ENCODE results near the gene ZNF426.
"Not testable (repeated sequence)": the region's sequence is repeated elsewhere in the genome, so short reads cannot be mapped to it uniquely, and the experiment has no call there.

Gene ZNF426

GRCh38 chr19:9538183-9539058 is at the start of gene ZNF426:
Gene ZNF426, minus strand, starts transcription at chr19:9538645. Its CDS starts 2,413 bp downstream, at chr19:9536232.
- peak within 1 kb of the TSS; percentile 89 for H3K4me3 ChIP-seq (ENCODE audit: low read length)
- TF ChIP-seq CTCF (conservative IDR thresholded peaks at IDR 0.05; ENCODE audit: low read depth, low read length), result no peak
- DNase-seq (ENCODE audit: low read depth), result peak; percentile 63

- no peak overlapping the region for H3K4me3 ChIP-seq (ENCODE audit: low read length)
- TF ChIP-seq CTCF (conservative IDR thresholded peaks at IDR 0.05; ENCODE audit: low read depth, low read length), result peak; percentile 80
- no peak for DNase-seq (ENCODE audit: low read depth)
These were observed 48.3 kb upstream of the ZNF426 start for GRCh38 chr19:9586764-9587163.

DNA sequence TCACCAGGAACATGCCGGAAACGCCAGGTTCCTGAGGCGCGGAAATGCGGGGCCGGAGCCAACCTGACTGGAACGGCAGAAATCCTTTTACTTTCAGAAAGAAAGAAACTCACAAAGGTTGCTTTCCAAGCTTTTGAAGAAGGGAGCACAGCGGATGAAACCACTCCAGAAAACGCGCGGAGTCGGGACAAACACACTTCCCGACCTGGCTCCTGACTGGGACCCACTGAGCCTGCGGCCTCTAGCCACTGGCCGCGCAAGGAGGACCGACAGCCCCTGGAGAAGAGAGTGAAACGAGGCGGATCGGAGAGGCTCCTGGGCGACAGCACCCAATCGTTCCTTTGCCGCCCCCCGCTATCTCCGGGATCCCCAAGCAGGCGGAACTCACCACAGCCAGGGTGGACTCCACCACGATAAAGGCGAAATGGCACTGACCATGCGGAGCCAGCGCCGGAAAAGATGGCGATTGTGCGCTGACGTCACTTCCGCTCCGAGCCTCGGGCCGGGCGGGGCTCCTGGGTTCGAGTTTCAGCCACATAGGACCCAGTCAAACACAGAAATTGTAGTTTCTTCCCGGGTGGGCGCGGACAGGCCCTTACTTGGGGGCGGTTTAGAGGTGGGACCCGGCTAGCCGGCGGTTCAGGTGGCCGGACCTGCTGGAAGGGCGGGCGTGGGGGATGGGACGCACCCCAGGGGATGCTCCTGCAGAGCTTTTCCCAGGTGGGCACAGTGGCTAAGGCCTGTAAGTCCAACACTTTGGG is 45.8 kb upstream of the ZNF426 start, which contains the start of gene ZNF121:
ZNF121 (minus strand) TSS at position 432 of the 761 bp plus-strand sequence. CDS start 16,407 bp downstream, outside the sequence.
- TF ChIP-seq CTCF (conservative IDR thresholded peaks at IDR 0.05; ENCODE audit: low read depth, low read length), result no peak
- peak within 1 kb of the TSS; percentile 95 for H3K4me3 ChIP-seq (ENCODE audit: low read length)
- peak; percentile 30 for DNase-seq (ENCODE audit: low read depth)

- not testable (repeated sequence) for H3K4me3 ChIP-seq (ENCODE audit: low read length); DNase-seq (ENCODE audit: low read depth)
These were observed 43.8 kb upstream of the ZNF426 start for GRCh38 chr19:9582081-9582725.

DNA sequence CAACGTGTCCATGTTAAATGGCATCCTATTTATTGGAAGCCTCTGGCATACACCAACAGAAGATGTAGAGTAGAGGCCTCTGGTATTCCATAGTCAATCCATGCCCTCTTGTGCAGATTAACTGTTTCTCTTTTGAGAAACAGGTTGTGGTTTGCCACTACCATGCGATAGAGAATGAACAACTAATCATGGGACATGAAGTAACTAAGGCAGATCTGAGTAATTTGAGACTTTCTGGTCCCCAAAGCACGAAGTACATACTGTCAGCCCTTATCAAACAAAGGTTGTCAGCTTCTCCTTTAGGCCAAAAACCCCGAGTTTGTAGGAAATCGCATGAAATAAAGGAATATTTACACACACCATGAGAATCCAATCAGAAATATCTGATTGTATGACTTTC is 42.3 kb upstream of the ZNF426 start:
- TF ChIP-seq CTCF (conservative IDR thresholded peaks at IDR 0.05; ENCODE audit: low read depth, low read length), result no peak

DNA sequence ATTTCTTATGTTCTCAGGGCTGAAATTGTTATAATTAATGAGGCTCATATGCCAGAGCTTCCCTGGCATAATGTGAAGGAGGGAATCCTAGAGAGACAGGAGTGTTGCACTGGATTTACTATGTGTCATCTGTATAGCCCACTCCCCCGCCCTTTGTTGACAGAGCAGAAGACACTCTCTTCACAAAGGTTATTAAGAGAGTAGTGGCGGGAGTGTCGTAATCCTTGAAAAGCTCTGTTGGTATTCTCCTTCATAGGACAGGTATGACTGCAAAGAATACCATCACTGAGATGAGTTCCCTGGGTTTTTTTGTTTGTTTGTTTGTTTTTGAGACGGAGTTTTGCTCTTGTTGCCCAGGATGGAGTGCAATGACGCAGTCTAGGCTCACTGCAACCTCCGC is 31.8 kb upstream of the ZNF426 start:
- H3K4me3 ChIP-seq (ENCODE audit: low read length), result no peak overlapping the region
- DNase-seq (ENCODE audit: low read depth), result no peak
- TF ChIP-seq CTCF (conservative IDR thresholded peaks at IDR 0.05; ENCODE audit: low read depth, low read length), result no peak

More for the DNA sequence above, 42.3 kb upstream of the ZNF426 start:
- no peak overlapping the region for H3K4me3 ChIP-seq (ENCODE audit: low read length)
- DNase-seq (ENCODE audit: low read depth), result no peak

DNA sequence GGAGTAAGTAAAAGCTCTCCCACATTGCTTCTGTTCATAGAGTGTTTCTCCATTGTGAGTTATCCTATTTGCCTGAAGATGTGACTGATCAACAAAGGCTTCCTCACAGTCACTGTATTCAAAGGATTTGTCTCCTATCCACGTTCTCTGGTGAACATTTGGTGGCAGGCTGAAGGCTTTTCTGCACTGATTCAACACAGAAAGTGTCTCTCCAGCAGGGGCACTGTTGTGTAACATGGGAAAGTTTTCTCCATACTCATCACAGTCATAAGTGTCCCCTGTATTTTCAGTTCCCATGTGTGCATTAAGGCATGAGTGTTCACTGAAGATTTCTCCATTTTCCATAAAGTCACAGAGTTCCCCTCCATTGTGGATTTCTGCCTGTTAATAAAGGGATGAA is 28.3 kb upstream of the ZNF426 start:
- H3K4me3 ChIP-seq (ENCODE audit: low read length), result no peak overlapping the region
- TF ChIP-seq CTCF (conservative IDR thresholded peaks at IDR 0.05; ENCODE audit: low read depth, low read length), result no peak
- DNase-seq (ENCODE audit: low read depth), result no peak

Data from retinal pigment epithelial cell (primary cell).